ENCODE results near the gene SMYD3.

DNA sequence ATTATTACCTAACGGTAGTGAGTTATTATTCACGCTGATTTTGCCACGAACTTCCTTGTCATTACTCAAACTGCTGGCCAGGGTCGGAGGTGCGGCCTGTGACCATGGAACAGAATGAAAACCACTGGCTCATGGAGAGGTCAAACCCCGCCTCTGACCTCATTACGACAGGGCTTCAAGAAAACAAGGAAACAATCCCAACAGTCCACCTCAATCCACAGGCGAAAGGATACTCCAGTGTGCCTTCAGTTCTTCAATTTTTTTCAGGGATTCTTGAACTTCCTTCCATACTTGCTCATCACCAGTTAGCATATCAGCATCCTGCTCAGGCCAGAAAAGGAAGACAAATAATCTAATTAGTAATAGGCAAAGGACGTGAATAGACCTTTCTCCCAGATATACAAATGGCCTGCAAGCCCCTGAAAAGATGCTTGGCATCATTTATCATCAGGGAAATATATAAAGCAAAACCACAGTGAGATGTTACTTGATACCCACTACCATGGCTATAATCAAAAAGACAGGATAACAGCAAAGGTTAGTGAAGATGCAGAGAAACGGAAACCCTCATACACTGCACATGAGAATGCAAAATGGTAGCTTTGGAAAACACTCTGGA is 643.4 kb downstream of the SMYD3 start:
- TF ChIP-seq, protein P1, sequence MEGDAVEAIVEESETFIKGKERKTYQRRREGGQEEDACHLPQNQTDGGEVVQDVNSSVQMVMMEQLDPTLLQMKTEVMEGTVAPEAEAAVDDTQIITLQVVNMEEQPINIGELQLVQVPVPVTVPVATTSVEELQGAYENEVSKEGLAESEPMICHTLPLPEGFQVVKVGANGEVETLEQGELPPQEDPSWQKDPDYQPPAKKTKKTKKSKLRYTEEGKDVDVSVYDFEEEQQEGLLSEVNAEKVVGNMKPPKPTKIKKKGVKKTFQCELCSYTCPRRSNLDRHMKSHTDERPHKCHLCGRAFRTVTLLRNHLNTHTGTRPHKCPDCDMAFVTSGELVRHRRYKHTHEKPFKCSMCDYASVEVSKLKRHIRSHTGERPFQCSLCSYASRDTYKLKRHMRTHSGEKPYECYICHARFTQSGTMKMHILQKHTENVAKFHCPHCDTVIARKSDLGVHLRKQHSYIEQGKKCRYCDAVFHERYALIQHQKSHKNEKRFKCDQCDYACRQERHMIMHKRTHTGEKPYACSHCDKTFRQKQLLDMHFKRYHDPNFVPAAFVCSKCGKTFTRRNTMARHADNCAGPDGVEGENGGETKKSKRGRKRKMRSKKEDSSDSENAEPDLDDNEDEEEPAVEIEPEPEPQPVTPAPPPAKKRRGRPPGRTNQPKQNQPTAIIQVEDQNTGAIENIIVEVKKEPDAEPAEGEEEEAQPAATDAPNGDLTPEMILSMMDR (IDR thresholded peaks at IDR 0.05; ENCODE audit: insufficient read depth, low read depth, low read length) = no peak
- TF ChIP-seq EZH2 (IDR thresholded peaks at IDR 0.05; ENCODE audit: insufficient read depth, low read length) = no peak

Measured in astrocyte (in vitro differentiated cells and primary cell).